NCI-H526 treated with DMSO at 0.1 percent for 48 hours (cell line): ENCODE data around the gene NUDT14.
A peak's percentile ranks its signal among the peaks of the same experiment; 100 is the strongest.

Source experiments
- DNase-seq: peaks from one replicate; lab custom pipeline; 2025; lab: John Stamatoyannopoulos, UW

NUDT14 gene

GRCh38 chr14:105180592-105181548, at the start of gene NUDT14:
Gene NUDT14, minus strand, starts transcription at chr14:105181312. Its CDS starts 103 bp downstream, at chr14:105181209.
- DNase-seq: peak; percentile 36

DNA sequence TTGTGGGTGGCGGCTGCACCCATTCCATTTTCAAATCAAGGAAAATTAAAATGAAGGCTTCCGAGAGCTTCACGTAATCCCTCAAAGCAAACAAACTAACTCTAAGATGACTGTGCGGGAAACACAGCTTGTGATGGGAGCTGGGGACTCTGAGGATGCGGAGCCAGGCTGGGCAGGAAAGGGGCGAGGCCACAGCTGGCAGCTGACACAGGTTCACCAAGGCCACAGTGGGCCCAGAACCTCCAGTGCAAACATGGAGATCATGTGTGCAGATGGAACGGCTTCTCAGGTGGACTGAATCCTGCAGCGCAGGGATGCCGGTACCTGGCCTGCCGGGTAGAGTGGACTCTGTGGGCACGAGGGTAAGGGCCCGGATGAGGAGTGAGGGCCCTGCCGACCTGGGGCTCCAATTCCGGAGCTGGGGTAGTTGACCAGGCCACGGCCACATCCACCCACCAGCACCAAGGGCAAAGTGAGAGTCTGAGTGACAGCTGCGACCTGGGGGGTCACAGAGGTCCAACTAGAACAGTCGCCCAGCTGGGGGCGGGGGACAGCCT, 48.1 kb upstream of the NUDT14 start:
- no peak for DNase-seq

DNA sequence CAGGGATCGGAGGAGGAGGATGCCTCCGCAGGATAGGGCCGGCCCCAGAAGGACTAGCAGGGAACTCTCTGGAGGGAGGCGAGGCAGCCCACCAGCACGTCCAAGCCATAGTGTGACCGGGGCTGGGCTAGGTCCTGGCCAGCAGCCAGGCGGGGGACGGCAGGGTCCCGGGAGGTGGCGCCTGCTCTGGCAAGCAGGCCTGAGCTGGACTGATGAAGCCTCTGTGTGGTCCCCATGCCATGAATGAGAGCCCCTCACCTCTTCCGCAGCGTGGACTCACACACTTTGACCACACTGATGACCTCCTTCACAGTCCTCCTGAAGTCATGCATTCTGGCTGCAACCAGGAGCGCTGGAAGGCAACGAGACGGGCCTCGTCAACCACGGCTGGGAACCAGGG, 47.5 kb upstream of the NUDT14 start:
- DNase-seq: no peak

DNA sequence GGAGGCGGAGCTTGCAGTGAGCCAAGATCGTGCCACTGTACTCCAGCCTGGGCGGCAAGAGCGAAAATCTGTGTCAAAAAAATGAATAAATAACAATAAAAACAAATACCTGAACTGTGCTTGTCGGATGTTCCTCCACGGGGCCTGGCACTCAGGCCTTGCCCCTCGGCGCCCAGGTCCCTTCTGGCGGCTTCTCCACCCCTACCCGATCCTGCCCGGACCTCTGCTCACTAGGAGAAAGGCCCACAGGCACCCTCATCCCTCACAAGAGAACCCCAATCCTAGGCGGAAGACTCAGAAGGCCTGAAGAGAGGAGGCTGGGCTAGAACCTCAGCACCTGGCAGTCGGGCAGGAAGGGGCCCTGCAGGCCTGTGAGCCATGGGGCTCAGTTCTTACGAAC, 46.2 kb upstream of the NUDT14 start:
- no peak for DNase-seq

DNA sequence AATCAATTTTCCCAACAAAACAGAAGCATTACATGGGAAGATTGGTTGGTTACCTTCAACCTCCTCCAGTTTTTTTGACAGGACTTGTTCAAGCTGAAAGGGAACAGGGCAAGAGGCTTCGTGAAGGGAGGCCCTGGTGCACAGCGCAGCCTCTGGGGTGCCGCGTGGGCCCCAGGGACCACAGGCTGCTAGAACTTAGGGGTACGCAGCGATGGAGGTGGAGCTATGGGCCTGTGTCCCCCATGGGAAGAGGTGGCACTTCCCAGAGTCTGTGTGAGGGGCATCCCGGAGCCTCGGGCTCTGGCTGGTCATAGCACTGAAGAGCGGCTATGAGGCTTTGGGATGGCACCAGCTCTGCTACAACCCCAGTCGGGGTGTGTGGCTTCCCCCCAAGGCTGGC, 45.1 kb upstream of the NUDT14 start:
- DNase-seq: no peak

DNA sequence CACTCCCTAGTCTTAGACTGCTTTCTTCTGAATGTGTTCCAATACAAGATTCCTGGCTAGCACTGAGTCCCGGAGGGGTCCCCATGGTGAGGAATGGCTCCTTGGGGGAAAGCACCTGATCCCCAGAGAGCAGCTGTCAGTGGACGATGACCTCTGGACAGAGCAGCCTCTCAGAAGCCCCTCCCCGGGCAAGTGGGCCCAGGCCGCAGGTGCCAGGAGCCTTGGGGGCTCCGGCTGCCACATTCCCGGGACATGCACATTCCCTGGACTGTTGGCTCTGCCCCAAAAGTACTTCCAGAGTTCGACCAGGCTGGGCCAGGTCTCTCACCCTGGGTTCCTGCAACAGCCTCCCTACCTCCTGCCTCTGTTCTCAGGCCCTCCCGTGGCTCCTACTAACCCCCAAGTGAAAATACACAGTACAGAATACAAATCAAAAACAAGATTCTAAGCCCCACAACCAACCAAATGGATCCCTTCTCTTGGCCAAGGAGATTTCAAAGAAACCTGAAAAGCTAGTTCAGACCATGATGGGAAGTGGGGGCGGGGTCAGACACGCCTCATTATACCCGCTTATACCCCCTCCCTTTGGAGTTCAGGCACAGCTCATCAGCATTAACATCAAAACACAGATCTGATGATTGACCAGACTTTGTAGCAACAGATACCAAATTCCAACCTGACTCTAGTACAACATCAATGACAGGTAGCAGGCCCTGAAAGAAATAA, 43.9 kb upstream of the NUDT14 start:
- DNase-seq: no peak

- DNase-seq: no peak
These were observed 42.8 kb upstream of the NUDT14 start for GRCh38 chr14:105223770-105224544.

- DNase-seq: no peak
These were observed 42.1 kb upstream of the NUDT14 start for GRCh38 chr14:105223260-105223659.

GRCh38 chr14:105221598-105222178, 40.6 kb upstream of the NUDT14 start:
- no peak for DNase-seq

- DNase-seq: no peak
These were observed 39.8 kb upstream of the NUDT14 start for GRCh38 chr14:105220699-105221597.

GRCh38 chr14:105219753-105220152, 38.6 kb upstream of the NUDT14 start:
- no peak for DNase-seq

GRCh38 chr14:105219043-105219612, 38.0 kb upstream of the NUDT14 start:
- DNase-seq: no peak

- DNase-seq: no peak
These were observed 37.5 kb upstream of the NUDT14 start for GRCh38 chr14:105218611-105219010.

DNA sequence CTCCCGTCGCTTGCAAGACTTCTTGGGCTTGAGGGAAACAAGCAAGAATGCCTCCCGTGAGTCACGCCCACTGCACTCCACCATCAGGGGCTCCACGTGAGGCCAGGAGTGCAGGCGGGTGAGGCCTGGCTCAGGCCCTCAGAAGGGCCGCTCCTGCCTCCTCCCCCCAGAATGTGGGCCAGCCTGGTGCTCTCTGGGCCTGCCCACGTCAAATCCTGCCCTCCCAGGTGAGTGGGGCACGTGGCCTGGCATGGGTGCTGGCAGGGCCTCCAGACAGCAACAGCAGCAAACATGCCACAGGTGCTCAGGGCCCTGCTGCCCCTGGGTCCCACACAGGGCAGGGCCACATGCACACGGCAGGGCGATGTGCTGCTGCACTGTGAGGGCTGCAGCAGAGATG, 36.7 kb upstream of the NUDT14 start:
- no peak for DNase-seq

- DNase-seq: no peak
These were observed 35.6 kb upstream of the NUDT14 start for GRCh38 chr14:105216490-105217247.

DNA sequence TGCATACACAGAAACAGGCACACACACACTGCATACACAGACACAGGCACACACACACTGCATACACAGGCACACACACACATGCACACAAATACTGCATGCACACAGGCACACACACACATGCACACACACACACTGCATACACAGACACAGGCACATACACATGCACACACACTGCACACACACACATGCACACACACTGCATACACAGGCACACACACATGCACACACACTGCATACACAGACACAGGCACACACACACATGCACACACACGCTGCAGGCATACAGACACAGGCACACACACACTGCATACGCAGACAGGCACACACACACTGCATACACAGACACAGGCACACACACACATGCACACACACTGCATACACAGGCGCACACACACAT, 34.5 kb upstream of the NUDT14 start:
- DNase-seq: no peak

GRCh38 chr14:105214324-105214915, 33.3 kb upstream of the NUDT14 start:
- no peak for DNase-seq

- DNase-seq: no peak
These were observed 32.2 kb upstream of the NUDT14 start for GRCh38 chr14:105213361-105213760.
